Measurements from ENCODE around the gene RIMOC1.

DNA sequence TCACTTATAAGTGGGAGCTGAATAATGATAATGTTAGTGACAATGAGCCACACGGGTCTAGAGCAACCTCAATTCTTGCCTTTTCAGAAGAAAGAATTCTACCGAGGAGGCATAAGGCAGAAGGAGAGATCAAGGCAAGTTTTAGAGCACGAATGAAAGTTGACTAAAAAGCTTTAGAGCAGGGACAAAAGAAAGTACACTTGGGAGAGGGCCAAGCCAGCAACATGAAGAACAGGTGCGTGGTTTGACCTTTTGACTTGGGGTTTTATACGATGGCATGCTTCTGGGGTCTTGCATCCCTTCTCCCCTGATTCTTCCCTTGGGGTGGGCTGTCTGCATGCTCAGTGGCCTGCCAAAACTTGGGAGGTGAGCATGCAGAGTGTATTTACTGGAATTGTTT is 21.4 kb upstream of the RIMOC1 start:
- TF ChIP-seq, protein P1, sequence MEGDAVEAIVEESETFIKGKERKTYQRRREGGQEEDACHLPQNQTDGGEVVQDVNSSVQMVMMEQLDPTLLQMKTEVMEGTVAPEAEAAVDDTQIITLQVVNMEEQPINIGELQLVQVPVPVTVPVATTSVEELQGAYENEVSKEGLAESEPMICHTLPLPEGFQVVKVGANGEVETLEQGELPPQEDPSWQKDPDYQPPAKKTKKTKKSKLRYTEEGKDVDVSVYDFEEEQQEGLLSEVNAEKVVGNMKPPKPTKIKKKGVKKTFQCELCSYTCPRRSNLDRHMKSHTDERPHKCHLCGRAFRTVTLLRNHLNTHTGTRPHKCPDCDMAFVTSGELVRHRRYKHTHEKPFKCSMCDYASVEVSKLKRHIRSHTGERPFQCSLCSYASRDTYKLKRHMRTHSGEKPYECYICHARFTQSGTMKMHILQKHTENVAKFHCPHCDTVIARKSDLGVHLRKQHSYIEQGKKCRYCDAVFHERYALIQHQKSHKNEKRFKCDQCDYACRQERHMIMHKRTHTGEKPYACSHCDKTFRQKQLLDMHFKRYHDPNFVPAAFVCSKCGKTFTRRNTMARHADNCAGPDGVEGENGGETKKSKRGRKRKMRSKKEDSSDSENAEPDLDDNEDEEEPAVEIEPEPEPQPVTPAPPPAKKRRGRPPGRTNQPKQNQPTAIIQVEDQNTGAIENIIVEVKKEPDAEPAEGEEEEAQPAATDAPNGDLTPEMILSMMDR (IDR thresholded peaks at IDR 0.05): no peak
- no peak for TF ChIP-seq POLR2A (IDR thresholded peaks at IDR 0.05)
